Naive thymus-derived CD8-positive, alpha-beta T cell (primary cell): ENCODE data around the gene RB1. TPM values are rescaled to one million over a fixed set of nuclear protein-coding genes. Genes with fewer than 3 reads are reported as not detected.

Experiments
- ATAC-seq, 2 donors: fragments of 150-1000 bp; cut with Tn5 transposase in 1 of 2; sonication (Bioruptor Pico), chemical (Tn5 transposase) in 1 of 2; 1 replicate in 1 of 2; 2 replicates in 1 of 2; pipeline ENCODE4 v1.10.0; 2021; ENCODE audit warnings: mild to moderate bottlenecking in 2 of 2, moderate library complexity in 2 of 2
- POLR2A ChIA-PET: fragments of 350-600 bp; sonication (Branson Sonifier 250); formaldehyde crosslinking; loops from one replicate; lab custom pipeline; 2021; ENCODE audit warnings: antibody characterized with exemption; lab: Charles Lee
- DNase-seq, 10 donors: peaks; one replicate each; pipeline versions ENCODE4 v3.0.0 to v3.0.0-alpha.2; 2020 to 2022
- H3K27ac Mint-ChIP-seq, 10 donors: one replicate each; pipeline ENCODE4 v1.8.0; 2020 to 2022; ENCODE audit warnings: mild to moderate bottlenecking in 10 of 10, mixed read lengths in 10 of 10, moderate library complexity in 4 of 10, inconsistent platforms in 1 of 10
- H3K27me3 Mint-ChIP-seq, 5 donors: one replicate each; pipeline ENCODE4 v1.8.0; 2021 to 2022; ENCODE audit warnings: mixed read lengths in 5 of 5
- H3K36me3 Mint-ChIP-seq, 3 donors: one replicate each; pipeline ENCODE4 v1.8.0; 2020 to 2022; ENCODE audit warnings: mixed read lengths in 3 of 3, mild to moderate bottlenecking in 2 of 3, inconsistent platforms in 1 of 3
- H3K4me1 Mint-ChIP-seq, 4 donors: one replicate each; pipeline ENCODE4 v1.8.0; 2021 to 2022; ENCODE audit warnings: mixed read lengths in 4 of 4
- H3K4me3 Mint-ChIP-seq, 10 donors: one replicate each; pipeline ENCODE4 v1.8.0; 2020 to 2022; ENCODE audit warnings: mild to moderate bottlenecking in 10 of 10, mixed read lengths in 10 of 10, moderate library complexity in 6 of 10, inconsistent platforms in 1 of 10
- H3K9me3 Mint-ChIP-seq, 9 donors: one replicate each; pipeline ENCODE4 v1.8.0; 2020 to 2022; ENCODE audit warnings: mixed read lengths in 9 of 9, mild to moderate bottlenecking in 3 of 9, inconsistent platforms in 1 of 9, moderate library complexity in 1 of 9
- polyA plus RNA-seq, 3 donors: library from polyadenylated mRNA; unstranded; fragments of 300-500 nt; fragmentation: Illumina TruSeq; gene quantifications; one replicate each; pipeline ENCODE4 v1.2.3, GENCODE V29; 2021
- total RNA-seq, 8 experiments: library from RNA in 2 of 8; stranded (reverse) in 2 of 8; gene quantifications; one replicate each; pipeline ENCODE4 v1.2.3 and lab custom pipeline; 2021 to 2026

The RB1 gene
- total and polyA plus RNA-seq, 5 experiments from 2014 or later: 11.9 to 32.6 (median 18.0) TPM

DNA sequence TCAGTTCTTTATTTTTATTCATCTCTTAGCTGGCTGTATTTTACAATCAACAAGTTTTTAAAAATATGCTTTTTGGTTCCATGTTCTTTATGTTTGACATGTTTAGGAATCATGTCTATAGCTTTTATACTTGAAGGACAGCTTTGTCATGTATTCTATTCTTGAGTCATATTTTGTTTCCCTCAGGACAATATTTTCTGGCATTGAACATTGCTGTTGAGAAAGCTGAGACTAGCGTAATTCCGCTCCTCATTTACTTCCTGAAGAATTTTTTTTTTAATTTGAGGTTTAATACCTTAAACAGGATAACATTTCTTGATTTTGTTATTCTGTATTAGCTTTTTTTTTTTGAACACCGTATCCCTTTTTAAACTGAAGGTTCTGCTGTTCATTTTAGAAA, 53.2 kb downstream of the RB1 start:
- Mint-ChIP-seq H3K27ac (no peak overlapping the region), H3K36me3 (peaks cover 32 to 47% (median 32%) of the 10 kb centered on the region in 3 donors), H3K9me3 (peaks cover 4 to 33% (median 25%) of the 10 kb centered on the region in 9 donors), H3K27me3 (no peaks in the 10 kb centered on the region), H3K4me3 (no peak overlapping the region), H3K4me1 (peaks cover 0 to 2% (median under 1%) of the 10 kb centered on the region in 4 donors)
- no peak for ATAC-seq
- no peak for DNase-seq
- POLR2A ChIA-PET: interaction anchor here (0.5 kb wide), 1 partner anchor 1441 kb away, joined by 4 read pairs; no protein-coding TSS in a partner anchor

DNA sequence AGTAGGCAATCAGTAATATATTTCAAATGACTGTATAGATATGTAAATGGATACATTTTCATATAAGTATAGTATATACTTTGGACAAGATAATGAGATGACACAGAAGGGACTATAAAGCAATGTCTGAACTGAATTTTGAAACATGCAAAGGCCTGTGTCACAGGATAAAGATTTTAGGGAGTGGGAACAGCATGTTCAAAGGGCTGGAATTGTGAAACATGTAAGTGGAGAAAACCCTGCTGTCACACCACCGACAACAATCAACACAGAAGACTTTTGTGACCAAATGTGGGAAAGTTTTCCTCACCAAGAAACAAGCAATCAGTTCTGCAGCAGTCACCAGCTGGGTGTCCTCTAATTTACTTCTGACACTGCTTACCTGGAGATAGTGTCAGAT, 66.4 kb downstream of the RB1 start:
- no peak overlapping the region for H3K27ac Mint-ChIP-seq
- DNase-seq (no peak), ATAC-seq (no peak)
- peaks cover 0 to 2% (median 0%) of the 10 kb centered on the region in 4 donors for H3K4me1 Mint-ChIP-seq
- H3K9me3 Mint-ChIP-seq: peaks cover 0 to 7% (median 0%) of the 10 kb centered on the region in 9 donors
- H3K27me3 Mint-ChIP-seq: no peaks in the 10 kb centered on the region
- H3K36me3 Mint-ChIP-seq: peaks cover 26 to 35% (median 26%) of the 10 kb centered on the region in 3 donors
- POLR2A ChIA-PET: no interaction called here
- no peak overlapping the region for H3K4me3 Mint-ChIP-seq

DNA sequence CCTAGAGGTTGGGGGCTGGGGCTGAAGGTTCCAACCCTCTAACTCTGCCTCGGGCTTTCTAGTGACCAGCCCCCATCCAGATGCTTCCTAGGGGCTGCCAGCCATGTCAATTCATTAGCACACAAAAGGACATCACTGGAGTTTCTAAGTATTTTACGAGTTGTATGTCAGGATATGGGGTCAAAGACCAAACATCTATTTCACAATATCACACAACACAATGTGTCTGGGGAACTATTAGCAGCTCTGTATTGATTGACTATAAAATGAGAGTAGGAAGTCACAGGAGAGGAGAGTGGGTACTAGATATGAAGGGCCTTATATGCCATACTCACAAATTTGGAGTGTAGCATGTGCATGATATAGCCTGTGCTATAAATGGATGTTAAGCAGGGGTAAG, 67.3 kb downstream of the RB1 start:
- H3K27me3 Mint-ChIP-seq: no peaks in the 10 kb centered on the region
- H3K4me1 Mint-ChIP-seq: peaks cover 0 to 2% (median 0%) of the 10 kb centered on the region in 4 donors
- H3K36me3 Mint-ChIP-seq: peaks cover 28 to 36% (median 29%) of the 10 kb centered on the region in 3 donors
- no peak overlapping the region for H3K4me3 Mint-ChIP-seq
- ATAC-seq: no peak
- POLR2A ChIA-PET: no interaction called here
- peaks cover 0 to 9% (median 0%) of the 10 kb centered on the region in 9 donors for H3K9me3 Mint-ChIP-seq
- peak overlapping the region in 1 of 10 donors; percentile 15 for H3K27ac Mint-ChIP-seq
- DNase-seq: no peak

DNA sequence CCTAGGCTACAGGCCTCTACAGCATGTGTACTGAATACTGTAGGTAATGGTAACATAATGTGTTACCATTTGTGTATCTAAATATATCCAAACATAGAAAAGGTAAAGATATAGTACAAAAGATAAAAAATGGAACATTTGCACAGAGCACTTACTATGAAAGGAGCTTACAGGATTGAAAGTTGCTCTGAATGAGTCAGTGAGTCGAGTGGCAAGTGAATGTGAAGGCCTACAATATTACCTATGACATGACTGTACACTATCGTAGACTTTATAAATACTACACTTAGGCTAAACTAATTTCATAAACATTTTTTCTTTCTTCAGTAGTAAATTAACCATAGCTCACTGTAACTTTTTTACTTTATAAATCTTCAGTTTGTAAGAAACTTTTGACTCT, 74.3 kb downstream of the RB1 start:
- ATAC-seq (no peak), DNase-seq (no peak)
- H3K27me3 Mint-ChIP-seq: no peaks in the 10 kb centered on the region
- H3K4me1 Mint-ChIP-seq: peaks cover 0 to 2% (median 0%) of the 10 kb centered on the region in 4 donors
- no peak overlapping the region for H3K27ac Mint-ChIP-seq
- peaks cover 0 to 9% (median 0%) of the 10 kb centered on the region in 9 donors for H3K9me3 Mint-ChIP-seq
- H3K4me3 Mint-ChIP-seq: no peak overlapping the region
- POLR2A ChIA-PET: no interaction called here
- peaks cover 20 to 69% (median 48%) of the 10 kb centered on the region in 3 donors for H3K36me3 Mint-ChIP-seq

DNA sequence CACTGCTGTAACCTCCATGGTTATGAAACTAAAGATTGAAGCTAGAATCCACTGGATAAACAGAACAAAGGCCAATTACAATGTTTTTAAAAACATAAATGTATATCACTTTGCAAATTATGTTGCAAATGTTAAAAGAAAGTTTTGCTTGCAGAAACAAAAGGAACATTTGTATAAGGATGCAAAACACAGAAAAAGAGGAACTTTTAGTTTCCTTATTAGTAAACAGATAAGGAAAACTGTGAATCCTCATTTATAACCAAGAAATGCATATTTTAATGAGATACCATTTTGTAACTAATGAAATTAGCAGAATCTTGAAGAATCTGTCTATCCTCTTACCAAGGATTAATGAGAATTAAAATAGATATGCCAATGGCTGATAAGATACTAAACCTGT, 77.0 kb downstream of the RB1 start:
- Mint-ChIP-seq H3K9me3 (no peaks in the 10 kb centered on the region), H3K27me3 (no peaks in the 10 kb centered on the region), H3K36me3 (peaks cover 3 to 63% (median 36%) of the 10 kb centered on the region in 3 donors), H3K4me3 (no peak overlapping the region), H3K27ac (no peak overlapping the region), H3K4me1 (peaks cover 0 to 2% (median 0%) of the 10 kb centered on the region in 4 donors)
- POLR2A ChIA-PET: no interaction called here
- ATAC-seq: no peak
- DNase-seq: no peak

DNA sequence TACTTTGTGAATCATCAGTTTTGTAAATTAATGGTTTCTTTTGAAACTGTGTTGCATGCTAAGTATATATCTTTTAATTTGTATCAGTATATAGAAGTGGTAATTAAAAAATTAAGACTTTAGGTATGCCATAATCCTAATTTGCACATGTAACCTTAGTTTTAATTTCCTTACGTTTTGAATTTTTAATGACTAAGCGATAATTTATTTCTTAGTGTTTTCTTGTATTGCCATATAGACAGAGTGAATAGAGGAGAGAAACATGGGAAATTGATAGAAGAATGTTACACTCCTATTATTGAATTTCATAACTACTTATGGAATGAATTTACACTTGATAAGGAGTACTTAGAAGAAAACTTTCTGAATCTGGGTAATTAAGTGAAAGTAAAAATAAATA, 79.8 kb downstream of the RB1 start:
- DNase-seq (no peak), ATAC-seq (no peak)
- Mint-ChIP-seq H3K27me3 (no peaks in the 10 kb centered on the region), H3K4me3 (no peak overlapping the region), H3K4me1 (peaks cover 0 to 2% (median 0%) of the 10 kb centered on the region in 4 donors), H3K9me3 (no peaks in the 10 kb centered on the region), H3K36me3 (peaks cover 0 to 49% (median 39%) of the 10 kb centered on the region in 3 donors), H3K27ac (no peak overlapping the region)
- POLR2A ChIA-PET: no interaction called here

DNA sequence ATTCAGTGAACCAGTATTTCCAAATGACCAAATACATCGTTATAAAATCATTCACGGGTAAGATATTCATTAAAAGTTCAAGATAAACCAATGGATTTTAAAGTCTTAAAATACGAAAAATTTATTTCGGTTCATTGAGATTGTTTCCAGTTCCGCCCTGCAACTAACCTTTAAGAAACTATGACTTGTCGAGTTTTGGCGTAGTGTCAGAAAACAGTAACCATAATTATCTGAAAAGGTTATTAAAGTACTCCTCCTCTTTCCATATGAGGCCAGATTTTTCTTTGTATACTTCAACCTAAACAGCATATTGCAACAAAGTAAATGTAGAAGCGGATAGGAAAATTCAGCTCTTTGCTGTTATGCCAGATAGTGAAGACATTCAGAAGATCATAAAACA, 83.3 kb downstream of the RB1 start:
- no peak overlapping the region for H3K4me3 Mint-ChIP-seq
- DNase-seq (no peak), ATAC-seq (no peak)
- H3K9me3 Mint-ChIP-seq: peaks cover 0 to 17% (median 0%) of the 10 kb centered on the region in 9 donors
- no peak overlapping the region for H3K27ac Mint-ChIP-seq
- POLR2A ChIA-PET: no interaction called here
- no peaks in the 10 kb centered on the region for H3K4me1 Mint-ChIP-seq
- no peaks in the 10 kb centered on the region for H3K27me3 Mint-ChIP-seq
- H3K36me3 Mint-ChIP-seq: peaks cover 16 to 45% (median 39%) of the 10 kb centered on the region in 3 donors

DNA sequence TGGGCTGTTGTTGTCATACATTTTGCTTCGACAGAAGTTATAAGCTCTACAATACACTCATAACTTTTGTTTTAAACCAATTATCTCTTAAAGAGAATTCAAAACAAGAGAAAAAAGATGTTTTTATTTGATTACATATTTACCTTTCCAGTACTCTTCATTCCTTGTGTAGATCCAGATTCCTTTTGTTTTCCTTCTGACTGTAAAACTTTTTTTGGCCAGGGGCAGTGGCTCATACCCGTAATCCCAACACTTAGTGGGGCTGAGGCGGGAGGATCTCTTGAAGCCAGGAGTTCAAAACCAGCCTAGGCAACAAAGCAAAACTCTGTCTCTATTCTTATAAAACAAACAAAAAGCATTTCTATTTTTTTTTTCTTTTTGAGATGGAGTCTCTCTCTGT, 87.7 kb downstream of the RB1 start:
- Mint-ChIP-seq H3K27ac (no peak overlapping the region), H3K4me1 (no peaks in the 10 kb centered on the region), H3K4me3 (no peak overlapping the region), H3K9me3 (peaks cover 0 to 37% (median 8%) of the 10 kb centered on the region in 9 donors), H3K27me3 (no peaks in the 10 kb centered on the region), H3K36me3 (peaks cover 30 to 68% (median 49%) of the 10 kb centered on the region in 3 donors)
- POLR2A ChIA-PET: no interaction called here
- ATAC-seq: no peak
- no peak for DNase-seq

DNA sequence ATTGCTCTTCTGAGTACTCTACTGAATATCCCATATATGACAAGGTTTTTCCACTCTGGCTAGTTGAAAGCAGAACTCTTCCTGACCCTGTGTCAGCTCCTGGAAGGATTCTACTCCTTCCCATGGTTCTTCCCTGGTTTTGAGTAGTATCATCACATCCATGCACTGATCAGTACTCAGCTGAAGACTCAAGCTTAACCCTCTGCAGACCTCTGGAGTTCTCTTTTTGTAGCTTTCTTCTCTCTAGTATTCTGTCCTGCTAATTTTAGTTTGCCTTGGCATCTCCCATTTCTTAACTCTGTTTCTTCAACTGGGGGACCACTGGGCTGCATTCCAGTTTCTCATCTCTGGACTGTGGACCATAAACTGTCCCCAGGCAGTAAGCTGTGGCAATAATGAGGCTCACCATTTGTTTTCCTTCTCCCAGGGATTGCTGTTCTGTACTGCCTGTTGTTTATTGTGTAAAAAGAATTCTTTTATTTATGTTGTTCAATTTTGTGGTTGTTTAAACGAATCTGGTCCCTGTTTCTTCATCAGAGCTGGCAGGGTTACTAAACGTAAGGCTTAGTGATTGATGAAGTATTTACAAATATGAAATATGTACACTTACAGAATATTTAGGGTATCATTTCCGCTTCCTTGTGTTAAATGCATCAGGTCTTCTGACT, 89.6 kb downstream of the RB1 start:
- ATAC-seq (no peak), DNase-seq (no peak)
- H3K4me1 Mint-ChIP-seq: no peaks in the 10 kb centered on the region
- H3K4me3 Mint-ChIP-seq: no peak overlapping the region
- H3K27me3 Mint-ChIP-seq: no peaks in the 10 kb centered on the region
- POLR2A ChIA-PET: no interaction called here
- H3K36me3 Mint-ChIP-seq: peaks cover 30 to 70% (median 49%) of the 10 kb centered on the region in 3 donors
- no peak overlapping the region for H3K27ac Mint-ChIP-seq
- peaks cover 0 to 38% (median 8%) of the 10 kb centered on the region in 9 donors for H3K9me3 Mint-ChIP-seq

DNA sequence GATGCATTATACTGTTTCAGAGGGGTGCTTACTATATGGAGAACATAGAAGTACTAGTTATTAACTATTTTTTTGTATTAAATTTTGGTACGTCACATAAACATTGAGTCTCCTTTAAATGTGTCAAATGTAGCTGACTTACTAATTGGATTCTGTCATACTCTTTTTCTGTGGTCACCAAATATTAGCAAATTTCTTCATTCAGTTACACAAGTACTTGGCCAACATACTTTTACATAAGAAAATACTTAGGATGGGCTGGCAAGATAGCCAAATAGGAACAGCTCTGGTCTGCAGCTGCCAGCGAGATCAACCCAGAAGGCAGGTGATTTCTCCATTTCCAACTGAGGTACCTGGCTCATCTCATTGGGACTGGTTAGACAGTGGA, 90.1 kb downstream of the RB1 start:
- ATAC-seq: no peak
- peaks cover 0 to 38% (median 8%) of the 10 kb centered on the region in 9 donors for H3K9me3 Mint-ChIP-seq
- H3K36me3 Mint-ChIP-seq: peaks cover 30 to 65% (median 44%) of the 10 kb centered on the region in 3 donors
- POLR2A ChIA-PET: no interaction called here
- no peak overlapping the region for H3K4me3 Mint-ChIP-seq
- H3K27me3 Mint-ChIP-seq: no peaks in the 10 kb centered on the region
- no peak for DNase-seq
- no peaks in the 10 kb centered on the region for H3K4me1 Mint-ChIP-seq
- no peak overlapping the region for H3K27ac Mint-ChIP-seq

DNA sequence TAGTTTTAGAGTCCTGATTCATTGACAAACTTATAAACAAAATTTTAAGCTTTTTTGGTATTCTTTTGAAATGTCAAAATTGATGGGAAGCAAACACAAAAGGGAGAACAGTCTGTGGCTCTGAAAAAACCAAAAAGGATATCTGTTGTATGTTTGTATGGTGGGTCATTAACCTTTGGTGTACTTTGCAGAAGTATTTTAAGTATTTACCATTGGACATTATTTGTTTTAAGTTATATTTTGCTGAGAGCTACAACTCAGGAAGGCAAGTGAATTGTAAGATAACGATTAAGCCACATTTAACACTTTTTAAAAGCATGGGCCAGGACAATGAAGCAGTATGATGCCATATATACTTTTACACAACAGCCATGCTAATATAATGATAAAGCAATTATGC, 94.2 kb downstream of the RB1 start:
- H3K4me3 Mint-ChIP-seq: no peak overlapping the region
- no peak for ATAC-seq
- DNase-seq: no peak
- H3K27me3 Mint-ChIP-seq: no peaks in the 10 kb centered on the region
- H3K9me3 Mint-ChIP-seq: peaks cover 0 to 12% (median 4%) of the 10 kb centered on the region in 9 donors
- peaks cover 8 to 28% (median 25%) of the 10 kb centered on the region in 4 donors for H3K4me1 Mint-ChIP-seq
- peak overlapping the region in 2 of 10 donors; percentile 20 to 29 for H3K27ac Mint-ChIP-seq
- POLR2A ChIA-PET: no interaction called here
- peaks cover 8 to 32% (median 24%) of the 10 kb centered on the region in 3 donors for H3K36me3 Mint-ChIP-seq

DNA sequence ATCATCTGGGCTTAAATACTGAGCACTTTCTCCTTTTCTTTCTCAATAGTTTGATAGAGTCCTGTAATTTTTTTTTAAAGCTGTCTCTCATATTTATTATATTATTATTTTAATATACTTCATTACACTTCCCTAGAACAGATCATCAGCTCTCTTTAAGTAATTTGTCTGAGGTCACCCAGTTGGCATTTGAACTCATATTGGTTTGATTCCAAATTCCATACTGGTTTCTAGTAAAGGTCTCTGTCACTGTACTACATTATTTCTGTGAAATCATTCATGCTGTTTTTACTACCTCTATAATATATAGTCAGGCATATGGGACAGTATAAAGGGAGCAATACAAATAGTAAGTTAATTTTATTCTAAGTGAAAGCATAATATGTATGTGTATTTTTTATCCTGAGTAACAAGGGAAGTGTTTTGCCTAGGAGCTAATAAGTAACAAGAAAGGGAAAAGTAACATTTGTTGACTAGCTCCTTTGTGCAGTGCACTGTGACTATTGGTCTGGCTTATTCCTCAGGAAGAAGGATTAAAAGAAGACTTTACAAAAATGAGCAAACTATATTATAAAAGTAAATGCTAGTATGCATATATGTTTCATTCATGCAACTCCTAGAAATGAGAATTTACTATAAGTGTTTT, 95.0 kb downstream of the RB1 start:
- H3K27me3 Mint-ChIP-seq: no peaks in the 10 kb centered on the region
- no peak for ATAC-seq
- no peak overlapping the region for H3K4me3 Mint-ChIP-seq
- peaks cover 0 to 11% (median 0%) of the 10 kb centered on the region in 9 donors for H3K9me3 Mint-ChIP-seq
- peak overlapping the region in 4 of 10 donors; percentile 4 to 12 (median 9) for H3K27ac Mint-ChIP-seq
- POLR2A ChIA-PET: interaction anchor here (0.5 kb wide), 1 partner anchor 172 kb away, joined by 3 read pairs; no protein-coding TSS in a partner anchor
- peaks cover 0 to 24% (median 17%) of the 10 kb centered on the region in 3 donors for H3K36me3 Mint-ChIP-seq
- H3K4me1 Mint-ChIP-seq: peaks cover 8 to 35% (median 30%) of the 10 kb centered on the region in 4 donors
- DNase-seq: no peak

DNA sequence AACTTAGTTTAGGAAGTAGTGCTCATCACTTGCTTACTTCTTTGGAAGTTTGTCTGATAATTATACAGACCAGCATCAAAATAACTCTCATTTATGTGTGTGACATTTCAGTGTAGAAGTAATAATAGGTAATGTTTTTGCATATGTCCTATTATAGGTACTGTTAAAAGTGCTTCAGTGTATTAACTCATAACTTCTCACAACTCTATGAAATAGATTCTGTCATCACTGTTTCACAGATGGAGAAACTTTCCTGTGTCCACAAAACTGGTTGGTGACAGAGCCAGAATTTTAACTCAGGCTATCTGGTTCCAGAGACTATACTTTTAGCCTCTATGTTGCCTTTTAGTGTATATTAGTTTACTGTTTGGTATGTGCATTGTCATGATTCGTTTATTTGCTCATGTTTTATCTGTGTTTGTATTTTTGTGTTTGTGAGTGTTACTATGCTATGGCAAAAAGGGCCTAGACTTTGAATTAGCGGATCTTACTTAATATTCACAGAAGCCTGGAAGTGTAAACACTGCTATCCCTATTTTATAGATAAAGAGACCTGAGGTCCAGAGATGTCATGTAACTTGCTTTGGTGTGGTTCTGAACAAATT, 96.6 kb downstream of the RB1 start:
- Mint-ChIP-seq H3K27ac (peak overlapping the region in 7 of 10 donors; percentile 1 to 77 (median 27)), H3K9me3 (peaks cover 0 to 11% (median 0%) of the 10 kb centered on the region in 9 donors), H3K4me1 (peaks cover 11 to 47% (median 35%) of the 10 kb centered on the region in 4 donors), H3K4me3 (no peak overlapping the region), H3K27me3 (no peaks in the 10 kb centered on the region), H3K36me3 (peaks cover 0 to 9% (median 7%) of the 10 kb centered on the region in 3 donors)
- DNase-seq: no peak
- no peak for ATAC-seq
- POLR2A ChIA-PET: no interaction called here
